Nephron (organoid): Measurements from ENCODE around the gene SEC24B.
A peak's percentile ranks its signal among the peaks of the same experiment; 100 is the strongest.

Source experiments
- H3K27ac Mint-ChIP-seq, 3 experiments: 2 replicates each; pipeline ENCODE4 v1.8.0; 2020; ENCODE audit warnings: mixed read lengths in 3 of 3, mild to moderate bottlenecking in 2 of 3, moderate library complexity in 1 of 3
- H3K27me3 Mint-ChIP-seq: 2 replicates; pipeline ENCODE4 v1.8.0; 2021; ENCODE audit warnings: low read depth, mild to moderate bottlenecking, moderate library complexity, mixed read lengths
- H3K36me3 Mint-ChIP-seq: 2 replicates; pipeline ENCODE4 v1.8.0; 2020; ENCODE audit warnings: low read depth, mixed read lengths
- H3K4me1 Mint-ChIP-seq: 2 replicates; pipeline ENCODE4 v1.8.0; 2020; ENCODE audit warnings: mixed read lengths
- H3K4me3 Mint-ChIP-seq, 3 experiments: 2 replicates each; pipeline ENCODE4 v1.8.0; 2020; ENCODE audit warnings: mild to moderate bottlenecking in 3 of 3, mixed read lengths in 3 of 3, moderate library complexity in 2 of 3
- H3K9me3 Mint-ChIP-seq: 2 replicates; pipeline ENCODE4 v1.8.0; 2020; ENCODE audit warnings: mixed read lengths
- CTCF ChIP-seq, 3 experiments: fragments of 200-600 bp; sonication (generic); IDR thresholded peaks; one replicate each; pipeline ENCODE4 v1.5.0; 2021; ENCODE audit warnings: antibody characterized with exemption in 3 of 3; ENCODE audit not compliant: unreplicated experiment in 3 of 3

Gene SEC24B

GRCh38 chr4:109410776-109411175 is 22.8 kb upstream of the SEC24B start:
- no peak for TF ChIP-seq CTCF (IDR thresholded peaks at IDR 0.05; ENCODE audit: unreplicated experiment in 3 of 3)
- Mint-ChIP-seq H3K4me1 (peaks cover 49% of the 10 kb centered on the region), H3K27me3 (no peaks in the 10 kb centered on the region), H3K4me3 (no peak overlapping the region), H3K27ac (no peak overlapping the region), H3K36me3 (no peaks in the 10 kb centered on the region), H3K9me3 (no peaks in the 10 kb centered on the region)

DNA sequence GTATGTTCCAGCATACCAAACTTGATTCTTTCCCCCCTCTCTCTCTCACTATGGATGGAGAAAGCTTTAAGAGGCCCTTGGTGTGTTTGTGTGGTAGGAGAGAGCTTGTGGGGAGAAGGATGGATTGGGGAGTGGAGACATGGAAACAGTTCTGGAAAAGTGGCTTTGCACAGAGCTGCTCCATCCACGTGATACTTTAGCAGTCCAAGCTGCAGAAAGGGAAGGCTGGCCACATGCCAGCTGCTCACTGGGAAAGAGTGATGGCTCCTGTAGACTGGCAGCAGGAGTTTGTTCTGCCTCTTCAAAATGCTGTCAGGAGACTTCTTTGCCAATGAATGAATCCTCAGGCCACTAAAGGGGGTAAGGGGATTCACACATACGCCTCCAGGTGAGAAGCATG is 21.7 kb upstream of the SEC24B start:
- H3K36me3 Mint-ChIP-seq, result peaks cover 4% of the 10 kb centered on the region
- H3K9me3 Mint-ChIP-seq, result no peaks in the 10 kb centered on the region
- H3K27ac Mint-ChIP-seq, result peak overlapping the region; percentile 28 to 38 (median 36)
- H3K4me3 Mint-ChIP-seq, result no peak overlapping the region
- TF ChIP-seq CTCF (IDR thresholded peaks at IDR 0.05; ENCODE audit: unreplicated experiment in 3 of 3), result no peak
- H3K4me1 Mint-ChIP-seq, result peaks cover 43% of the 10 kb centered on the region
- no peaks in the 10 kb centered on the region for H3K27me3 Mint-ChIP-seq

DNA sequence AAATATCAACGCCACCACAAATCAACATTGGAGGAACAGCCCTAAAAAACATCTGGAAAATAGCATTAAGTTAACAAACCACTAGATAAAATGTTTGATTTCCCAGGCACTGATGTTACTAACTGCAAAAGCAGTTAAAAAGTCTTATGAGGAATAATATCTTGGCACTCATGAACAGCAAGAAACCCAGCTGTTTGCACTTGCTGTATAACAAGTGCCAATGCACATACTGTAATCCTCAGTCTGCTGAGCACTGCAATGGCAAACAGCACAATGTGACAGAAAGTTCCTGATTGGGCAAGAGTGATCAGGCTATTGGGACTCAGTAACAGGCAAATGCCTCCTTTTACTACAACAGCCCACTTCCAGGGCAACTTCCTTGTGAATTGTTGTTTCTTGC is 20.8 kb upstream of the SEC24B start:
- TF ChIP-seq CTCF (IDR thresholded peaks at IDR 0.05; ENCODE audit: unreplicated experiment in 3 of 3), result no peak
- peaks cover 43% of the 10 kb centered on the region for H3K4me1 Mint-ChIP-seq
- no peaks in the 10 kb centered on the region for H3K9me3 Mint-ChIP-seq
- peak overlapping the region in 1 of 3 experiments; percentile 28 for H3K27ac Mint-ChIP-seq
- no peaks in the 10 kb centered on the region for H3K27me3 Mint-ChIP-seq
- no peak overlapping the region for H3K4me3 Mint-ChIP-seq
- peaks cover 4% of the 10 kb centered on the region for H3K36me3 Mint-ChIP-seq

- Mint-ChIP-seq H3K27me3 (no peaks in the 10 kb centered on the region), H3K9me3 (no peaks in the 10 kb centered on the region), H3K36me3 (peaks cover 4% of the 10 kb centered on the region), H3K27ac (peak overlapping the region in 1 of 3 experiments; percentile 30), H3K4me3 (no peak overlapping the region), H3K4me1 (peaks cover 46% of the 10 kb centered on the region)
- no peak for TF ChIP-seq CTCF (IDR thresholded peaks at IDR 0.05; ENCODE audit: unreplicated experiment in 3 of 3)
Measured at GRCh38 chr4:109414938-109415337, 18.7 kb upstream of the SEC24B start.

DNA sequence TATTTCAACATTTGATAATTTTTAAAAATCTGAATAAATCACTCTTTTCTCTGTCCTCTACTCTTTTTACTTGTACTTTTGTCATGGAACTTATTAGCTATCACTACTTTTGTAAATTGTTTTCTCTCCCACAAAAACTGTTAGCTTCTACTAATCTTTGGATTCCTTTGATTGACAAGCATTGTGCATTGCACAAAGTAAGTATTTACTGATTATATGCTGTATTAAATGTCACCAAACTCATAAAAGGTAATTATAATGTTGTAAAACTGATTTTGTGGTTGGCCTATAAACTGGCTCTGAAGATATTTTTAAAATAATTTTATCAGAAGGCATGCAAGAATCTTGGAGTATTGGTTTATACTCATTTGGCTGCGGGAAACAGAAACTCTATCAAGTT is 15.0 kb upstream of the SEC24B start:
- Mint-ChIP-seq H3K9me3 (no peaks in the 10 kb centered on the region), H3K4me1 (peaks cover 28% of the 10 kb centered on the region), H3K27me3 (no peaks in the 10 kb centered on the region), H3K27ac (no peak overlapping the region), H3K4me3 (no peak overlapping the region), H3K36me3 (peaks cover 4% of the 10 kb centered on the region)
- no peak for TF ChIP-seq CTCF (IDR thresholded peaks at IDR 0.05; ENCODE audit: unreplicated experiment in 3 of 3)

DNA sequence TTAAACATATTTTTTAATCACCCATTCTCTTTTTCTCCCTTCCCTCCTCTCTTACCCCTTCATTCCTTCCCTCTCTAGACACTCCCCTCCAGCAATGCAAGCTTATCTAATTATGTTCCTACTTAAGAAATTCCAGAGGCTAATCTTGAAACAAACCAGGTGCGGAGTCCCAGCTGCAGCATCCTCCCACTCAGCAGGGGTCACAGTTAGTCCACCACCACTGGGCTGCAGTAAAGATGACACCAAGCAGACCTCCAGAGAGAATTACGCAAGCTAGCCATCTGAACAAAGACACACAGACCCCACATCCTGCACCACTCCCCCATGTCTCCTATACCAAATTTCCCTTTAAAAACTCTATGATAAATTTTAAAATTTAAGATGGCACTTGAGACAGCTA is 13.9 kb upstream of the SEC24B start:
- peaks cover 4% of the 10 kb centered on the region for H3K36me3 Mint-ChIP-seq
- no peaks in the 10 kb centered on the region for H3K9me3 Mint-ChIP-seq
- no peaks in the 10 kb centered on the region for H3K27me3 Mint-ChIP-seq
- no peak overlapping the region for H3K4me3 Mint-ChIP-seq
- no peak for TF ChIP-seq CTCF (IDR thresholded peaks at IDR 0.05; ENCODE audit: unreplicated experiment in 3 of 3)
- H3K27ac Mint-ChIP-seq, result peak overlapping the region; percentile 58 to 85 (median 70)
- H3K4me1 Mint-ChIP-seq, result peaks cover 20% of the 10 kb centered on the region
